ENCODE measurements around the gene EAF2.

- TF ChIP-seq CTCF (IDR thresholded peaks at IDR 0.05): no peak
- no peak for TF ChIP-seq POLR2A (IDR thresholded peaks at IDR 0.05)
Measured at GRCh38 chr3:121817753-121818152, 17.3 kb upstream of the EAF2 start.
